Activated T-cell treated with anti-CD3 and anti-CD28 coated beads, Interleukin-2, amount 50 U/mL, for 1 hour (primary cell): ENCODE results near the gene LRRK1.

ENCODE experiments used
- DNase-seq: peaks from one replicate; pipeline ENCODE4 v3.0.0-alpha.2; 2020

LRRK1 gene

DNA sequence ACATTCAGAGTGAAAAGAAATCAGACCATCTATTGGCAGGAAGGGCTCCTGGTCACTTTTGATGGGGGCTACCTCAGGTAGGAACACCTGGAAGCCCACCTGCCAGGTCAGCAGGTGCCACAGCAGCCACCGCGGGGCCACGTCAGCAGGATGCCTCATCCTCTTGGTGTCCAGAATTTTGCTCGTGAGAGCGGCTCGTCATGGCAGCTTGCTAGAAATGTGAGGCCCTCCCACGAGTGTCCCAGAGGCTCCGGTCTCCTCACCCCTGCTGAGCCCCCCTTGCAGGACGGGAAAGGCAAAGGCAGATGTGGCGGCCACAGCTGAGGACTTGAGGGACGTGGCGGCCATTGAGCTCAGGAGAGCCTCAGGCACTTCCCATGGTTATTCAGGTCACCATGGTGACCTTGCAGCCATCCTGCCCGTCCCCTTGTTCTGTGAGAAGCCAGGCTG is 129.4 kb downstream of the LRRK1 start:
- no peak for DNase-seq

- no peak for DNase-seq
Observed at GRCh38 chr15:101049282-101049681, 130.1 kb downstream of the LRRK1 start.

- DNase-seq, result no peak
Observed at GRCh38 chr15:101049856-101050622, 130.9 kb downstream of the LRRK1 start.

DNA sequence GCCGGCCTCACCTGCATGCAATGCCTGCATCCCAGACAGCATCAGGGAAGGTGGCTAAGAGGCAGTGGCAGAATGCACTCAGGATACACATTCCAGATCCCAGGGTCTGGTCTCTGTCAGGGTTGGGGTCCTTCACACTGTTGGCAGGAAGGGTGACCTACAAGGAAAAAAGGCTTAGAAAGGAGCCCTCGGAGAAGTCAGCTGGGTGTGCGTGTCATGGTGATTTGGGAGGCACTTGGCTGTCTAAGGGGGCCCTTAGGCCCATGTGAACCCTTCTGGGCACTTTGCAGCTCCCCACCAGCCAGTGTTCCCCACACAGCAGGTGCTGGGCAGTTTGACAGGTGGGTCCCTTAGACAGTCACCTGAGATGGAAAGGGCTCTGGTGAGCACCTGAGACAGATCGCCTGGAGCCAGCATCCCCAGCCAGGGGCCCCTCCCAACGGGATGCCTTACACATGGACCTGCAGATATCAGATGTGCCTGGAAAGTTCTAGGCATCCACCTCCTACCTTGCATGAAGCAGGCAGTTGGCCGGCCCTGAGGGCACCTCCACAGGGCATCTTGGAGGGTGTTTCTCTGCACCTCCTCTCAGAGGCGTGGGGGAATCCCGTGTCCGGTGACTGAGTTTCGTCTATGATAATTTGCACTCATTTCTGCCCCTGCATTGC is 131.6 kb downstream of the LRRK1 start:
- DNase-seq, result no peak

DNA sequence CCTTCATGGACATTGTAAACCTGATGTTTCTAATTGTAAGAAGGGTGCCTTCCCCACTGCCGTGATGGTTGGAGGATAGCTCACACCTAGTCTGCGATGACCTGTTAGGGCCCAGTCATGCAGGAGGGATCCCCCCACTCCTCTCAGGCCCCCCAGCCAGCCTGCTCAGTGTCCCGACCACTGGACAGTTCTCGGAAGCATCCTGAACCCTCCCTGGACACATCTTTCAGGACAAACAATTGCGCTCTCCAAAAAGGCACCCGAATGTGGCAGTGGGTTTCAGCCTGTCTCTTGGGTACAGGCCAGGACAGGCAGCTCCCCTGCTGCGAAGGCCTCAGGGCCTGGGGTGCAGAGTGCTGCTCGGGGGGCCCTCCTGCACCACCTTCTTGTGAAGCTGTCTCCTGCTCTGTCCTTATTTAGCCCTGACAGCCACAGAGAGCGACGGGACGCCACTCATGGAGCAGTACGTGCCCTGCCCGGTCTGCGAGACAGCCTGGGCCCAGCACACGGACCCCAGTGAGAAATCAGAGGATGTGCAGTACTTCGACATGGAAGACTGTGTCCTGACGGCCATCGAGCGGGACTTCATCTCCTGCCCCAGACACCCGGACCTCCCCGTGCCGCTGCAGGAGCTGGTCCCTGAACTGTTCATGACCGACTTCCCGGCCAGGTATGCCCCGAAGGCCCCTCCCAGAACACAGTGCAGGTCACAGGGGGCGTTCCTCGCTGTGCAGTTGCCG is 132.3 kb downstream of the LRRK1 start:
- no peak for DNase-seq

GRCh38 chr15:101052031-101052620 is 133.0 kb downstream of the LRRK1 start:
- no peak for DNase-seq

DNA sequence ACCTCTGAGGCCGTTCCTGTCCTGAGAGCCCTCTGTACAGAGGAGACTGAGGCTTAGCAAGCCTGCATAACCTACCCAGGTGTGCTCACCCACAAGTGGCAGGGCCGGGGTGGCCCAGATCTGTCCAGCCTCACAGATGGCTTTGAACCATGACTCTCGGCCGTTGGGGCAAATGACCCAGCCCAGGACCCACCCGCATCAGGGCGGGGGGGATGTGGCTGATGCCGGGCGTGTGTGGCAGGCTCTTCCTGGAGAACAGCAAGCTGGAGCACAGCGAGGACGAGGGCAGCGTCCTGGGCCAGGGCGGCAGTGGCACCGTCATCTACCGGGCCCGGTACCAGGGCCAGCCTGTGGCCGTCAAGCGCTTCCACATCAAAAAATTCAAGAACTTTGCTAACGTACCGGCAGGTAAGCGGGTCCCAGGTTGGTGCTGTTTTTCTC is 133.5 kb downstream of the LRRK1 start:
- DNase-seq, result no peak

- no peak for DNase-seq
Observed at GRCh38 chr15:101053261-101053660, 134.1 kb downstream of the LRRK1 start.

- no peak for DNase-seq
Observed at GRCh38 chr15:101054116-101054515, 135.0 kb downstream of the LRRK1 start.

DNA sequence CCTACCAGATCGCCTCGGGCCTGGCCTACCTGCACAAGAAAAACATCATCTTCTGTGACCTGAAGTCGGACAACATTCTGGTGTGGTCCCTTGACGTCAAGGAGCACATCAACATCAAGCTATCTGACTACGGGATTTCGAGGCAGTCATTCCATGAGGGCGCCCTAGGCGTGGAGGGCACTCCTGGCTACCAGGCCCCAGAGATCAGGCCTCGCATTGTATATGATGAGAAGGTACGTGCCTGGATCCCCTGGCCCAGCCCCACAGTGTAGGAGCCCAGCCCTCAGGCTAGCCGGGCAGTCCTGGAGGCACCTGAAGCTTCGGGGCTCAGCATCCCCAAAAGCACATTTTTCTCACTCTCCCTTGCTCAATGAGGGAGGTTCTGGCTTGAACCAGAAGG is 135.8 kb downstream of the LRRK1 start:
- no peak for DNase-seq

DNA sequence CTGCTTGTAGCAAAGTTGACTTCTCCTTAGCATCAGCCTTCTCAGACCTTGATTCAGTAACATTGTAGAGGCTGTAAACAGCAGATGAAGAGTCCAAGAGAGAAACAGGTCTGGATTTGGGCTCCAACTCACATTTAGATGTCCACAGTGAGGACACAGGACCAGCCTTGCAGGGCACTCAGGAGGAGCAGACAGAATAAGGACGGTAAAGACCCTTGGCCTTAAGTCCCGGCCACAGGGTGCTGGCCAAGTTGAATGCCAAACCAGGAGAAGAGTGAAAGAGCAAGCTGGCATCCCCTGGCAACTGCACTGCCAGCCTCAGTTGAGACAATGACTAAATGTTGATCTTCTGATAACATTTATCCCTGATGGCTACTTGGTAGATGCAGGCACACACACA is 136.3 kb downstream of the LRRK1 start:
- DNase-seq, result no peak

DNA sequence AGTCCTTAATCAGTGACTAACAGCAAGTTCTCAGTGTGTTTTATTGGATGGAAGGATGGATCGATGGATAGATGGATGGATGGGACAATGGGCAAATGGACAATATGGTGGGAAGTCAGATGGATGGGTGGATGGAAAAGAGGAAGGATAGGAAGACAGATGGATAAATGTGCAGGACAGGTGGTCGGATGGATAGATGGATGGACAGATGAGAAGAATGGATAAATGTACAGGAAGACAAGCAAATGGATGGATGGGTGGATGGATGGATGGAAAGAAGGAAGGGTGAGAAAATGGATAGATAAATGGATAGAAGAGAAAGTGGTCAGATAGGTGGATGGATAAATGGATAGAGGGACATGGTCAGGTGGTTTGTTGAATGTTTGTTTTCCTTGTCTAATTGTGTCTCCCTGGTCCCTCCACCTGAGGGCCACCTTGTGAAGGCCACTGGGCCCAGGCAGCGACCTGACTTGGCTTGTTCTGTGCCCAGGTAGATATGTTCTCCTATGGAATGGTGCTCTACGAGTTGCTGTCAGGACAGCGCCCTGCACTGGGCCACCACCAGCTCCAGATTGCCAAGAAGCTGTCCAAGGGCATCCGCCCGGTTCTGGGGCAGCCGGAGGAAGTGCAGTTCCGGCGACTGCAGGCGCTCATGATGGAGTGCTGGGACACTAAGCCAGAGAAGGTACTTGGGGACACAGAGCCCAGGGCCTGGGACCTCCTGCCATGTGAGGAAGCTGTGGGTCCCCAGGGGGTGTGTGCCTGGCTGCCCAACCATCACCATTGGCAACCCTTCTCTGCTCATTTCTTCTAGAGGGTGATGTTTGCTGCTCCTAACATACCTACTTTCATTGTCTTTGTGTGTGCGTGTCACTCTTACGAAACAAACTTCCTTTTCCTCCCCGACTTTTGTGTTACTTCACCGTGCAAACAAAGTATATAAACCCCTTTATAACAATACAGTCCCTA is 137.5 kb downstream of the LRRK1 start:
- no peak for DNase-seq

DNA sequence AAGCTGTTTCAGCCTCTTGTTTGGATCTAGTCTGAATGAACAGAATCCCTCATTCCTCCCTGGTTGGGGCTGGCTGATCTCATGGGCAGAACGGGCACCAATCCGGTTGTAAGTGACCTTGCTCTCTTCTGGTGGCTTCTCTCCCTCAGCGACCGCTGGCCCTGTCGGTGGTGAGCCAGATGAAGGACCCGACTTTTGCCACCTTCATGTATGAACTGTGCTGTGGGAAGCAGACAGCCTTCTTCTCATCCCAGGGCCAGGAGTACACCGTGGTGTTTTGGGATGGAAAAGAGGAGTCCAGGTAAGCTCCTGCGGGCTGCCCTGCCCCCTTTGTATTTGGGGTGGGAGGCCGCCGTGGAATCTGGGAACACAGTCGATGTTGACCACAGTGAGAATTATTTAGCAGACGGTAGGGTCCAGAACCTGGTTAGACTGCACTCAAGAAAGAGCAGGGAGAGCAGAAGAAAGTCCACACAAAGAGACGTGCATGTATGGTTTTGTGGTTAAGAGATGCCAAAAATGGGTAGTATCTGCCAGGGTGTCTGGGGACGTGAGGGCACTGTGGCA is 138.8 kb downstream of the LRRK1 start:
- DNase-seq, result no peak

- DNase-seq, result no peak
Observed at GRCh38 chr15:101058735-101059134, 139.6 kb downstream of the LRRK1 start.

GRCh38 chr15:101059381-101060341 is 140.5 kb downstream of the LRRK1 start:
- DNase-seq, result no peak

DNA sequence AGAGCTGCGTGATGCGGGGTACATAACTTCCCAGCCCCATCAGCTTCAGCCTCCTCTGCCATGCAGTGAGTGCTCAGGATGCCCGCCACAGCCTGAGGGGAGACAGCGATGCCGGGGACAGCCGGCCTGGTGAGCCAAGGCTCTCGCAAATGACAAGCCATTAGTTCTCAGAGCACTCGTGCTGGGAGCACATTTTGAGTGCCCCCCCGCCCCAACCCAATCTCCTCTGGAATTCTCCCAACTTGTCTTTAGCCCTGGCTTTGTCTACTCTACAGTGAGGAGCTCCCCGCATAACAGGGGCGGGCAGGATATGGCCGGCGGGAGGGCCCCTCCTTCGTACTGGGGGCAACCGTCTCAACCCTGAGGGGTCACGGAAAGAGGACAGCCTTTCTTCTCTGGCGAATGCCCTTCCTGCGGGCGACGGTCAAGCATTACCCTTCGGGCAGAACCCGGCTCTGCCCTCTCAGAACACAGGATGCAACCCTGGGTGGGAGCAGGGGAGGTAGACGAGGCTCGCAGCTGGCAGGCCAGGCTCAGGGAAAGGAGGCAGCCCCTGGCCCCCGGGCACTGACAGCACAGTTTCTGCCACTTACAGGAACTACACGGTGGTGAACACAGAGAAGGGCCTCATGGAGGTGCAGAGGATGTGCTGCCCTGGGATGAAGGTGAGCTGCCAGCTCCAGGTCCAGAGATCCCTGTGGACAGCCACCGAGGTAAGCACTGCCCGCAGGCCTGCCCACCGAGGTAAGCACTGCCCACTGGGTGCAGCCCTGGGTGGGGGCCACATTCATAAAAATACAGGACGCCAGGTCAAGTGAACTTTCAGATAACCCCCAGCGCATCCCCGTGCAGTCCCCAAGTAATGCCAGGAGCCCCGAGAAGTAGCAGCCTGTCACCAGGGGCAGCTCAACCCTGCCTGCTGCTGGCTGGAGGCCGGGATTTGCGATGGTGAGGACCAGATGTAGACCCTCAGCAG is 141.7 kb downstream of the LRRK1 start:
- no peak for DNase-seq

GRCh38 chr15:101062063-101062462 is 142.9 kb downstream of the LRRK1 start:
- DNase-seq, result no peak

DNA sequence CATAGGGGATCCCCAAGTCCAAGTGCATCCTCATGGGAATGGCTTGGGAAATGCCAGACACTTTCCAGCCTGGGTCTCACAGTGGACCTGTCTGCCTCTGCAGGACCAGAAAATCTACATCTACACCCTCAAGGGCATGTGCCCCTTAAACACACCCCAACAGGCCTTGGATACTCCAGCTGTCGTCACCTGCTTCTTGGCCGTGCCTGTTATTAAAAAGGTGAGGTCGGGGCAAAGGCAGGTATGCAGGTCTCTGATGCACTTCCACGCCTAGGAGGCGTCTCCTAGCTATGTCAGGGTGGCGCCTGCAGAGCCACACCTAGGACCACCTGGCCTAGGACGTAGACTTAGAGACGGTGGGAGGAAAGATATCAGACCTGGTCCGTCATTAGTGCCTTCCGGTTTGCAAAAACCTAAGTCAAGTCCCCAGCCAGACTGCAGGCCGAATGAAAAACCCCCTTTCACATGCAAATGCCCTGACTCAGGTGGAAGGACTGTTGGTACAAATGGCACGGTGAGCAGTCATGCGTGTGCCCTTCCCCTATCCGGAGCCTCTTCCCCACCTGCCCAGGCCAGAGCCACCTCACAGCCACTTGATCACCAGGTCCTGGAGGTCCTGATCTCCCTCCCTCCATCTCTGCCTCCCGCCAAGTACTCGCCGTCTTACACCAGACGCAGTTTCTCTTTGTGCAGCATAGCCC is 143.5 kb downstream of the LRRK1 start:
- DNase-seq, result no peak

GRCh38 chr15:101063212-101063611 is 144.1 kb downstream of the LRRK1 start:
- no peak for DNase-seq
